GM19239 (cell line): ENCODE data around the gene CAMTA1.
"Not testable (repeated sequence)": the region's sequence is repeated elsewhere in the genome, so short reads cannot be mapped to it uniquely, and the experiment has no call there.

Experiments
- DNase-seq: peaks from one replicate; pipeline ENCODE4 v3.0.0; 2011; ENCODE audit warnings: low spot score; ENCODE audit not compliant: insufficient read length
- FAIRE-seq: peaks from 2 replicates; lab custom pipeline; 2011; peaks lifted over from hg19 to GRCh38; lab: Jason Lieb, UNC

CAMTA1 gene

DNA sequence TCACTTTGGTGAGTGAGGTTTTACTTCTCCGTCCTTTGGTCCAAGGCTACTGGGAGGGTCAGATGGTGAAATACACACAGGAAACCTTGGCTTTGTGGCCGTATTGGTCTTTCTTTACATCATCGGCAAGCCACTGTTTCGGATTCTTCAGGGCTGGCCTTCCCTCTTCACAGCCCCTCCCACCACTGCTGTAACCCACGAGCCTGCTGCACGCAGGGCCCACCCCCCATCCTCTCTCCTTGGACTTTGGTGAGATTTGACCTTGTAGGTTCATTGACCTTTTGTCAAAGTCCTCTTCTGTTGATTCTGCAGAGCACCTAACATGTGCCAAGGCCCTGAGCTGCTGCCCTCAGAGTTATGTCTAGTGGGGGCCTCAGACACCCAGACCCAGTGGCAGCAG is 328.6 kb downstream of the CAMTA1 start:
- FAIRE-seq = no peak
- no peak for DNase-seq

DNA sequence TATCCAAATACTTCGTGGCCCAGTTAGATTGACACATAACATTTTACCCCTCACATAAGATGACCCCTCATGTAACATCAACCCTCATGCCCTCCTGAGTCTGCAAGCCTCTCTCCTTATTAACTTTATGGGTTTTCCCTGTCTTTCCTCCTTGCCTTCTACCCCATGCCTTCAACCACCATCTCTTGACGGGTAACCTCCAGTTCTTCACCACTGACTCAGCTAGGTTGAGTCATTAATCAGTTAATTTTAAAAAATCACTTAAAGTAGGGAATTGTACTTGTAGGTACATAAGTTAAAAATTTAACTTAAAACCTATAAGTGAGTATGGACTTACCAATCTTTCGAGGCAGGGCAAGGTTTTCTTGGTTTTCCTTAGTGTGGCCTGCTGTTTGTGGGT is 330.7 kb downstream of the CAMTA1 start:
- DNase-seq (no peak), FAIRE-seq (no peak)

DNA sequence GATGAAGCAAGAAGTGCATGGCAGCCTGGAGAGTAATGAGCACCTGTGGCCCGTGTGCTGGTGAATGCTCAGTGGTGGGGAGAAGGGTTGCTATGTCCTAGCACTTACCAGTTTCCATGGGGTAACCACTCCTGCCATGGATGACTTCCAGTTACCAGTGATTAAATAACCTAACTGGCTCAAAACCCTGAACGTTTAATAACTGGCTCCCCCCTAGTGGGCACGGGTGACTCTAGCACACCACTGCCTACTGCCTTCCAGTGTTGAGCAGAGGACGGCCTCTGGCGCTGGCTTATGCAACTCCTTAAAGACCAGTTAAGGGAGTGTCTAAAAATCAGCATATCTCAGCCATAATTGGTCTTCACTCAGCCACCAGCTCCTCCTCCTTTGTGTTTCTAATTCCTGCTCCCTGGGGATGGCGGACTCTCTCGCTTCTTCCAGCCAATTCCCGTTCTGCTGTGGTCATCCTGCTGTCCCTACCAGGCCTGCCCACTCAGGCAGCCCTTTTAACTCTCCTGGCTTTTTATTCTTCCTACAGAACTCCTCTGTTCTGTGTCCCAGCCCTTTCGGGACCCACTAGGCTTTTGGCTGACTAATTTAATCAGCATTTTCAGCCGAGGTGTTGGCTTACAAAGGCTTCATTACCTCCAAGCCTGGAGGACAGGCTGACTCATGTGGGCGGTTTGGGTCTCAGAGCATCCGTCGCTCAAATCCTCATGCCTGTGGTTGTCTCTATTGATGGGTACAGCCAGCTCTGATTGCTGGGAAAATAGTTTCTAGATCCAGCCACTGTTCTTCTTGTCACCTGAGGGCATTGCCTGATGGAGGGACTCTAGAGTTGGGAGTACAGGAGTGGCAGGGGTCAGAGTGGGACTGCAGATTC is 332.4 kb downstream of the CAMTA1 start:
- no peak for DNase-seq
- FAIRE-seq = no peak

DNA sequence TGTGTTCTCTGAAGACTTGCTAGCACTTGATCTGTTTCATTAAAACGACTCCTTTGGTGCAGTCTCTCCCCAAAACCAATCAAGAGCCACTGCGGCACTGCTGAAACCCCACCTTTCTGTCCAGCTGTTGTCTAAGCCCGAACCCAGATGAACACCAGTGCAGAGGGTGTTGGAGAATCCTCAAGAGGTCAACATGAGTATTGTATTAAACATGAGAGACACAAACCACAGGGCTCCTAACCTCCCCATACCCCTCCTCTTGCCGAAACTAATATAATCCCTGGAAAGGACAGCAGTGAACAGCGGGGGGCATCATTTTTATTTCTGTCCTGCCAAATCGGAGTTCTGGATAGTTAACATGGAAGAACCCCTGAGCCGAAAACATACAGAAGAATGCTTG is 333.9 kb downstream of the CAMTA1 start:
- DNase-seq = no peak
- FAIRE-seq = no peak

DNA sequence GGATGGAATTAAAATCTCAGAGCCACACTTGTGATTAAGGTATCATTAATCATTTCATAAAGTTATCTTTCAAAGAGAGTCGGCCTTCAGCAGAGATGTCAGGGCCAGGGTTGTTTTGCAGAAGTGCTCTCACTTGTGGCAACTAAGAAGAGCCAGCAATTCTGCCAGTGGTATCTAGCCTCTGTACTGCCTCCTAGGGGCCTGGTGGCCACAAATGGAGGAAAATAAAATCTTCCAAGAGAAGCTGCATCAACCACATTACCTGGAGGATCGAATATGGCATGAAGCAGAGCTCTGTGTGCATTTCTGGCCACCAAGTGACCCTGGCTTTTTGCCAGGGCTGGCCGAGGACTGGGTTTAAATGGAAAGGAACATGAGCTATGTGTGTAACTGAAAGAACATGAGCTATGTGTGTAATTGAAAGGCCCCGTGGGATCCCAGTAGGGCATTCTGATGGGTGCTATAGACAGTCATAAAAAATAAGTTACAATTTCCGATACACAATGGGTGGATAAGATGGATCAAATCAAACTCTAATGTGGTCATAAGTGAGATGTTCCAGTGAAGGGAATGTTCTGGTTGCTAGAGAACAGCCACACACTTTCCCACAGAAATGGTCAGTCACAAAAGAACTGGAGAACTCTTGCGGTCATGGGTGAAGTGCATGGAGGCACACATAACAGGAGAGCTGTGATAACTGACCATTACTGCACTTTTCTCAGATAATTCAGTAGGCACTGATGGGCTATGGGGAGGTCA is 335.8 kb downstream of the CAMTA1 start:
- FAIRE-seq (no peak), DNase-seq (no peak)

DNA sequence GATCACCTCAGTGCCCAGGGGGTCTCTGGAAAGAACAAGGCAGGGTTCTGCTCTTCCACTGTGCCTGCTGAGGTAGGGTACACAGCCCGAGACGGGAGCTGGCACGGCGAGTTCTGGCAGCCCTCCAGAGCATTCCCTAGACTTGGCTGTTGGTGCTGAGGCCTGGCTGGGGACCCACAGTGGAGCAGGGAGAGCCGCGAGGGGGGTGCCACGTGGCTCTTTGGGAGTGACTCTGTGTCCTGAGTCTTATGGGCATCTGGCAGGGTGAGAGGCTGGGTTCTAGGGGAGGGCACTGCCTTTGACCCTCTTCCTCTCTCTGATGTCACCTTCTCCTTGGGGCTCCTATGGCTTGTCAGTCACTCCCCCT is 336.4 kb downstream of the CAMTA1 start:
- no peak for DNase-seq

DNA sequence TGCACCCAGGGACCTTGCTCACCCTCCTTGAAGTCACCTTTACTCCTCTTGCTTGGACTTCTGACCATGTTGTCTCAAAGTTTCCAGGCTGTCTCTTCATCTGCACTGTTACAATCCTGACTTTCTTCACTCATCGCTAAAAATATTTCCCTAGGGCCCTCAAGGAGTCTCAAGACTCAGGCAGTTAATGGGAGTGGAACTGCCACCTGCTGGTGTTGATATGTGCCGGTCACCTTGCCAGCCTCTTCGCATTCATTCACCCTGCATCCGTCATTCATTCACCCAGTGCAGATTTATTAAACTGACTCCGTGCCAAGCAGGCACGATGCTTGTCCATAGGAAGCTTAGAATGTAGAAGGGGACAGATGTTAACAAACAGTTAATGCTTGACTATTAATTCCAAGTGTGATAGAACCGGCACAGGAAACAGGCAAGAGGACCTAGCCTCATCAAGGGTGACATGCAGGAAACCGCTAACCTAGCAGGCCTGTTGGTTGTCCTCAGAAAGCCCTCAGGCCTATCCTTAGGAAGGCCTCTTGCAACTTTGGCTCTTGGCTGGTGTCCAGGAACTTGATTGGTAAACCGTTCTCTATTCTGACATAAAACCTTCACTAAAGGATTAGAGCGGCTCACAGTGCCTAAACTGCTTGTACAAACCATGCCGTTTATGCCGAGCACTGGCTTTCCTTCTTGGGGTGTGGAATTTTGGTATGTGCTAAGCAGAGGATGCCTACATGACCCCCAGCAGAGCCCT is 342.2 kb downstream of the CAMTA1 start:
- DNase-seq = no peak

More for the DNA sequence above, 336.4 kb downstream of the CAMTA1 start:
- no peak for FAIRE-seq

DNA sequence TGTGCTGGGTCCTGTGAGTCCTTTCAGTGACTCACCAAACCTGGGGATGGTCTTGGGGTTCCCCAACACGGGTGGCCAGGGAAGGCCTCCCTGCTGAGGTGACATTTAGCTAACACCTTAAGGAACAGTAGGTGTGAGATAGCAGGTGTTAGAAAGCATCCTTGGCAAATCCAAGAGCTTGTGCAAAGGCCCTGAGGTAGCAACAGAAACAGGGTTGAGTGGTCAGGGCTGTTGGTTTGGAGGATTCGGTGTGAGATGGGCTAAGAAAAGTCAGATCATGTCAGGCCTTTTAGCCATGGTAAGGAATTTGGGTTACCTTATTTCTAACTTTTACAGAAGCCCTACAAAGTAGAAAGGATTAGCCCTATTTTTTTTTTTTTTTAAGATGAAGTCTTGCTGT is 343.0 kb downstream of the CAMTA1 start:
- DNase-seq (no peak), FAIRE-seq (no peak)

More for the DNA sequence above, 342.2 kb downstream of the CAMTA1 start:
- FAIRE-seq = no peak

DNA sequence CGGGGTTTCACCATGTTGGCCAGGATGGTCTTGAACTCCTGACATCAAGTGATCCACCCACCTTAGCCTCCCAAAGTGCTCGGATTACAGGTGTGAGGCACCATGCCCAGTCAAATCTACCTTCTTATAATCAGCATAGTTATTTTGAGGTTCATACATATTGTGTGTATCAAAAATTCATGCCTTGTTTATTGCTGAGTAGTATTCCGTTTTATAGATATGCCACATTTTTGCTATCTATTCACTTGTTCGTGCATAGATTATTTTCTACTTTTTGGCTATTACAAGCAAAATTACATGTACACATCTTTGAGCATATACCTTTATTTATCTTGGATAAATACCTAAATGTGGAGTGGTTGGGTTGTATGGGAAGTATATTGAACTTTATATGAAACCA is 344.9 kb downstream of the CAMTA1 start:
- DNase-seq = no peak
- FAIRE-seq = no peak

DNA sequence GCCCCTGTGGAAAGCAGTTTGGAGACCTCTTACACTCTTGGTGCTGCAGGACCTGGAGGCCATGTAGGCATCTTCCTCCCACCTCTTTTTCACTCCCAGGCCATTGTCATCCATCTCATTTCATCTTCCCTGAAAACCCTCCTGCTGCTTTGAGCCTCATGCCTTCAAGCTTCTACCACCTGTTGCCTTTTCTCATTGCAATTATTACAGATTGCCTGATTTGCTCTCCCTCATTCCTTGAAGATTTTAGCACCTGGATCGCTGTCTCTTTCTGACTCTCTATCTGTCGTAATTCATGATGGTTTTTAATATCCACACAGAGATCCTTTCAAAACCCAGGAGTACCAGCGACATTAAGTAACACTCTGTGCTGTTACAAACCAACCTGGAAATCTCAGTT is 350.2 kb downstream of the CAMTA1 start:
- FAIRE-seq (no peak), DNase-seq (no peak)

DNA sequence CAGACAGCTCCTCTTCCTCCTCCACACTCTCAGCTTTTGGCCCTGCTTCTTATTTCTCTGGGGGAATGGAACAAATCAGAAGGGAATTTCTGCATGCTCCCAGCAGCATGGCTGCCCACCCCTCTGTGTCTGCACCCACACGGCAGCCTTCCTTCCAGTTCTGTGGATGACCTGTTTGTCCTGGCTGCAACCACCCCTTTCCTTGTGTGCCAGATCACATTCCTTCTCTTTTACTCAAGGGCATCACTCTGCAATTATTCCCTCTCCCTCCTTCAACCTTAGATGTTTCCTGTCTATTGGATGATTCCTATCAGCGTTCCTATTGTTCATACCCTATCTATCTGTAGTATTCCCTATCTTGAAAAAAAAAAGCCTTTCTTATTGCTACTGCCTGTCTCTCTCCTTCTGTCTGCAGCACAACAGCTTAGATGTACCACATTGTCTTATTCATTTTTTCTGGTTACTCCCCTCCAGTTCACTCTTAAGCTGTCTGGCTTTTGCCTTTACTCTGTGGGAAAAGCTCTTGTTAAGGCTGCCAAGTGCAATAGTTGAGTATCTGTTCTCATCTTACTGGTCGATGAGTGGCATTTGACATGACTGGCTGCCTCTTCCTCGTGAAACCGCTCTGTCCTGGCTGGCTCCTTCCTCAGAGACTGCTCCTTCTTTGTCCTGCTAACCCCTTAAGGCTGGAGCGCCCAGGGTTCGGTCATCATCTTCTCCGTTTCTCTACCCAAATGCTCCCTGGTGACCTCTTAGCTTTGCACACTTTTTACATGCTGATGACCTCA is 351.1 kb downstream of the CAMTA1 start:
- no peak for DNase-seq
- no peak for FAIRE-seq

DNA sequence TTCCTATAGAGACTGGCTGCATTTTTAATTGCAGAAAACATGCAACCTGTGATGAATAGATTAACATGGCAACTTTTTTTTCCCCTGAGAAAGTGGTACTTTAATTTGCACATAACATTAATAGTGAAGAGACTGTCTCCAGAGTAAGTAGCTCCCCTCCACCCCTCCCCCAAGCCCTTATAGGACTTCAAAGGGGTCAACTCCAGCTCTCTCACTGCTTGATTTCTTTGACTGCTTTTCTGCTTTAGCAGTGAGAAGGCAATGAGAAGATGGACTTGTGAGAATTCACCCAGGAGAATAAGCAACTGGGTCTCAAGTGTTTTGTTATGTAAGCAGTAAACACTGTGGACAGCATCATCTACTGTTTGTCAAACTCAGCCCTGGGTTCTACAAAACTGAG is 355.0 kb downstream of the CAMTA1 start:
- FAIRE-seq (no peak), DNase-seq (no peak)

DNA sequence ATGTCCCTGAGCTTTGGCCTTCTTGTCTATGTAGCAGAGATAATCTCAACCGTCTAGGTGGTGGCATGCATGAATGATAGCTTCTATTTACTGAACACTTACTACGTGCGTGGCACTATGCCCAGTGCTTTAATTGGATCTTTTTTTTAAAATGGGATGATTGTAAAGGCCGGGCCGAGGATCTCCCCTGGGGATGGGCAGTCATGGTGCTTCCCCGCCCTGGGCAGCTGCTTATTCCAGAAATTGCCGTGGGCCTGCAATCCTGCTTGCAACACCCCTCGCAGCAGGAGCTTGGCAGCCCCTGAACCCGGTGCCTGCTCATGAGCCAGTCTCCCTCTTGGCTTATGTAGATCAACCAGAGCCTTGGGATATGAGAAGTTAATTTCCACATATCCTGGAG is 360.7 kb downstream of the CAMTA1 start:
- FAIRE-seq (no peak), DNase-seq (no peak)

DNA sequence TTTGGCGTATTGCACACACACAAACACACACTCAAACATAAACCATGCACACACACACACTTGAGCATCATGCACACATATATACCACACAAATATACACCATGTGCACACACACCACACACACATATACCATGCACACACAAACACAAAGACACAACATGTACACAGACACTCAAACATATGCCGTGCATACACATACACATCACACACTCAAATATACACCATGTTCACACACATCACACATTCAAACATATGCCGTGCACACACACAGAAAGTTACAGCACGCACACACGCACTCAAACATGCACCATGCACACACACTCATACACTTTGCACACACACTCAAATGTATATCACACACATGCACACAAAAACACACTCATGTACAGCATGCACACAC is 361.5 kb downstream of the CAMTA1 start:
- FAIRE-seq = no peak
- DNase-seq = no peak

DNA sequence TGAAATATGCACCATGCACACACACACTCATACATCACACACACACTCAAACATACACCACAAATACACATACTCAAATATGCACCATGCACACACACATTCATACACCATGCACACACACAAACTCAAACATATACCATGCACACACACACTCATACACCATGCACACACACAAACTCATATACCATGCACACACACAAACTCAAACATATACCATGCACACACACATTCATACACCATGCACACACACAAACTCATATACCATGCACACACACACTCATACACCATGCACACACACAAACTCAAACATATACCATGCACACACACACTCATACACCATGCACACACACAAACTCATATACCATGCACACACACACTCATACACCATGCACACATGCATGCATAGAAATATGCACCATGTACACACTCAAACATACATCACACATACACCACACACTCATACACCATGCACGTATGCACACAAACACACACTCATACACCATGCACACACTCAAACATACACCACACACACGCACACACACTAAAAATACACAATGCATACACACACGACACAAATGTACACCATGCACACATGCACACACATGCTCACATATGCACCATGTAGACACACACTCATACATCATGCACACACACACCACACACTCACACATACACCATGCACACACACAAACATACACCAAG is 362.5 kb downstream of the CAMTA1 start:
- not testable (repeated sequence) for DNase-seq, FAIRE-seq

DNA sequence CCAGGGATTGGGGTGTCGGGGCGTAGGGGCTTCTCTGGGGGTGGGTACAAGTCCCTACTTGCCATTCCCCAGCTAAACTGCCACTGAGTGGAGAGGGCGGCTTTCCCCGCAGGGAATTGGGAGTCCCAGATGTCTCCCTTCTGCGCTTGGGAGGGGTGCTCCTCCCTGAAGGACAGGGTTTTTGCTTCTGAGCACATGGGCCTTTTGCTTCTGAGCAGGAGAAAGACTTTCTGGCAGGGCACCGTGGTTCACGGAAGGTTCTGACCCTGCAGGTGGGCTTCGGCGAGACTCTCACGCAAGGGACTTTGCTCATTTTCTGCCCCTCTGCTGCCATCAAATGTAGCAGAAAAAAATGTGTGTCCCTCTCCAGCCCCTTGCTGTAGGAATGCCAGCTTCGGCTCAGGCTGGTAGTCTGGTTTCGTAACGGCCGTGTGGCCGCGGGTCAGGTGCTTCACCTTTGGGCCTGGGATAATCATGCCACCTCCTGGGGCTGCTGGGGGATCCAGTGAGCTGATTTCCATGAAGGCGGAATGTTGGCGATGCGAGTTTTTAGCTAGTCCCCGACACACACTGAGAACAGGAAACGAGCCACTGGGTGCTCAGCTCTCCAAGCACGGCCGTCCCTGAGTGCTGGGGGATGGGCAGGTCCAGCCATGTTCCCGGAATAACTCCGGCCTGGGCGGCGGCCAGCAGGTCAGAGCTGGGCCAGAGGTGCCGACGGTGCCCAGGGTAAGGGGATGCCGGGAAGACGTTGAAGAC is 364.0 kb downstream of the CAMTA1 start:
- no peak for DNase-seq
- FAIRE-seq = no peak

DNA sequence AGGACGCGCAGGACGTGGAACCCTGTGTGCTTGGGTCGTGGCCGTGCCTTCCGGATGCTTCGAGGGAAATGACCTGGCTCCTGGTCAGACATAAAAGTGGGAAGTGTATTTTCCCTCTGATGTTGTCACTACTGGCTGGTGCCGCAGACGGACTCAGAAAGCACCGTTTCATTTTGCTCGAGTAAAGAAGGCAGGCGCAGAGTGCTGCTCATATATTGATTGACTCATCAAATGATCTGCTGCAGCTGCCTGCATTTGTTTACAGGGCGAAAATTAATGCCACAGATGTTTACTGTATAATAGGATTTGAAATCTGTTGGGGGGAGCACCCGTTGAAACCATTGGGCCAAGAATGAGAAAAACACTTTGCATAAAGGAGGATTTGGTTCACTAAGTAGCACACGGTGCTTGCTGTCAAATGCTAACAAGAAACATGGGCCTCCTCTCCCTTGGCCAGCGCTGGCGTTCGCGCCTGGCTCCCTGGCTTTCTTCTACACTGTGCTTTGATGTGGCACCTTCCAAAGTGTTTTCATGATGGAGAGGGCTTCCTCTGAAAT is 365.5 kb downstream of the CAMTA1 start:
- no peak for DNase-seq
- no peak for FAIRE-seq

DNA sequence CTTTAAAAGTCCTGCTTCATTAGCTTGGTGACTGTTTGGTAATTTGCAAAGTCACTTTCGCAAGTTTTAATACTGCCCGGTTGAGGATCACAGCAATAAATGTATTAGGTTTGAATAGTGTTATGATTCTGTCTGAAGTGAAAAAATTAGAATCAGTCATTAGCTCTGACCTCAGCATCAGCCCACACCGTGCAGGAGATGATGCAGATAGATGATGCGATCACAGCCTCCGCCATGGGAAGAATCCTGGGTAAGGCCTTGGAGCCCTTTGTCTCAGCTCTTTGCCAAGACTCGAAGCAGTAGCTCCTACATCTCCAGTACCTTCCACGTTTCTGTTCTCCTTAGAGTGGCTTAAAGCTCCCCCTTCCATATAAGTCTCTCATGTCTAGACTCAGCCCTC is 366.7 kb downstream of the CAMTA1 start:
- DNase-seq = no peak
- FAIRE-seq = no peak
